HG03442 (cell line): Measurements from ENCODE around the gene HOXA11.

Experiments
- ATAC-seq: cut with Tn5 transposase; IDR thresholded peaks from one replicate; pipeline ENCODE4 v1.9.1; 2021; ENCODE audit warnings: mild to moderate bottlenecking, moderate library complexity; ENCODE audit not compliant: unreplicated experiment

The HOXA11 gene

DNA sequence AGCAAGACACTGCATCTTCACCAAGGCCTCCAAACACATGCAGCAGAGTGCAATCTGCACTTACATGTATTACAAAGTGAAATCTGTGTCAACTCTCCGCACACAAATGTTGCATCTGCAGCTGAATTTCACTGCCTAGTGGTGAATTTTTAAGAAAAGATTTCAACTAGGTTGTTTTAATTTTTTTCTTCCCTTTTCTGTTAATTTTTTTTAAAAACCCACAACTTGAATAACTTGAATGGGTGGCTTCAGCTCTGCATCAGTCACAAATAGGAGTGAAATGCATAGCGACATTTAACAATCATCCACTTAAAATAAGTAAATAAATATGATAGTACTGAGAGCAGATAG lies 8.9 kb upstream of the HOXA11 start:
- no peak for ATAC-seq

DNA sequence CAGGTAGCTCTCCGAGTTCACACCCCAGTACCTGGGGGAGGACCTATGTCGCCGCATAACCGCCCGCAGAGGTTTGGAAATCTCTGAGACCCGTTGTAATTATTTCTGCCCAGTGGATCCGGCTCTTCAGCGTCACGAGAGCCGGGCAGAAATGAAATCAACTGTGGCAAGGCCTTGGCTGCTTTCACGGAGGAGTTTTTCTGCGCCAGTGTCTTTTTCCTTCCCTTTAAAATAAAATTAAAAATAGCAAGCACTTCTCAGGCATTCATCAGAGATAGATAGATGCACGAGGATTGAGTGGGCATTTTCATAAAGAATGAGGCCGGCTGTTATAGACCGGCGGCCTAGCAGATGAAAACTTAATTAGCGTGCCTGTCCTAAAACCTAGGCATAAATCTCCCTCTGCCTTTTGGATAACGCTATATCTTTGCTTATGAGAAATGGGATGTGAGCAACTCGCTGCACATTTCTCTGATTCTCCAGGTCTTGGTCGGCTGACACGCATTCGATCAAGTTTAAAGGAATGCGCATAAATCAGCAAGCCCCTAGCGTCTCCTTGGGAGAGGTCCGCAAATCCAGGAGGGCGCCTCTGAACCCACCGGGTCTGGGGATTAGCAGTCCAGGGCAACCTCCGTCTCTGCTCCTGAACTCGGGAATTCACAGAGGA lies 8.4 kb upstream of the HOXA11 start:
- no peak for ATAC-seq

DNA sequence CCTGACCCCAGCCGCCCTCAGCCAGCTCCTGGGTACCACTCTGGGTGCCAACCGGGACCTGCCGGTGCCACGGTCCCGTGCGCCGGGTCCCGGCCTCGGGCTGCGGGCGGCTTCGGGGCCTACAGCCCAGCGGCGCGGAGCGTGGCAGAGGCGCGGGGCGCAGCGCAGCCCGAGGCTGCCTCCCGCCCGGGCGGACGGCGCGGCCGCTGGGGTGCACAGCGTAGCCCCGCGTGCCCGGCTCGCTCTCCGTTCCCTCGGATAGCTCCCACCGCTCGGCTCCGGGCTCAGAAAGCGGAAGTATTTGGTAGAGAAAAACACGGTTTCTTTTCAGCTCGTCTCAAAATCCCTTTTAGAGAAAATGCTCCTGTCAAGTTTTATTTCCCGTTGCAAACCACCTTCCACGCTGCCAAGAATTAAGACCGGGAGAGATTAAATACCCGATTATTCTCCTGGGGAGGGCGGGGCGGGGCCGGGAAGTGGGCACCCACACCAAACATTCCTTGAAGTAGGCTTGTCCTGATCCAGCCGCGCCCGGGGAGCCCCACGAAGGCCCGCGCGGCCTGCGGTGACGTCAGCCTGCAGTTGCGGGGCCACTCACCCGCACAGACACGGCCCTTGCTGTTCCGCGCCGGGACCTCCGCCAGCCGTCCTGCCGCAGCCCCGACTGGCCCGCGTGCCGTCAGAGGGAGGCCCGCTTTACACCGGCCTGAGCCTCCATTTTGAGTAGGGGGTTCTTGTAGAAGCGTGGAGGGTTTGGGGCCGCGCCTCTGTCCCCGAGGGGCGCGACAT lies 7.7 kb upstream of the HOXA11 start:
- no peak for ATAC-seq

DNA sequence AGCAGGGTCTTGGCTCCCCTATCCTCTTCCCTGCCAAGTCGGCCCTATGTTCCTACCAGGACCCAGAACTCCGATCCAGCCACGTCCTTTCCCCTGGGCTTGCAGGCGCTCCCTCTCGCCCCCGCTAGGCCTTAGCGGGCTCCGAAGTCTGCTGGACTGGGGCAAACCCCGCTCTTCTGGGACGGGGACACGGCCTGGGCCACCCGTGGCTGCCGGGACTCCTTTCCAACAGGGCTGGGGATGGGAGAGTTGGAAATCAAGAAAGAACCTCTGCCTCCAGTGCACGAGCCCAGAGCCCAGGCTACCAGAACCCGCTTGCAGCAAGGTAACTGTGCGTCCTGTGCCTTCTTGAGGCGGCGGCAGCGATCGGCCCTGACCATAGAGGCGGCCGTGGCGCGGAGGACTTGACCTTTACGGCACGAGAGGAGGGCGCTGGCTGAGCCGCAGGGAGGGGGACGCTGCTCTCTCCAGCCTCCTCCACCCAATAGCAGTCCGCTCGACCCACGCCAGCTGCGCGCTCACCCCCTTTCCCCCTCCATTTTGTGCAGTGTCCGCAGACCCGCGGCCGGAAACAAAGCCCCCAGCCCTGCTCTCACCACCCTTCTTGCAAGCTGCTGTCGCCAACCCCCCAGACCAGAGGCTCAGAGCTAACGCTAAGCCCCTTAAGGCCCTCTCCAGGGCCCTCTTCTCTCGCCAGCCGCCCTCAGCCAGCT lies 7.0 kb upstream of the HOXA11 start:
- no peak for ATAC-seq

DNA sequence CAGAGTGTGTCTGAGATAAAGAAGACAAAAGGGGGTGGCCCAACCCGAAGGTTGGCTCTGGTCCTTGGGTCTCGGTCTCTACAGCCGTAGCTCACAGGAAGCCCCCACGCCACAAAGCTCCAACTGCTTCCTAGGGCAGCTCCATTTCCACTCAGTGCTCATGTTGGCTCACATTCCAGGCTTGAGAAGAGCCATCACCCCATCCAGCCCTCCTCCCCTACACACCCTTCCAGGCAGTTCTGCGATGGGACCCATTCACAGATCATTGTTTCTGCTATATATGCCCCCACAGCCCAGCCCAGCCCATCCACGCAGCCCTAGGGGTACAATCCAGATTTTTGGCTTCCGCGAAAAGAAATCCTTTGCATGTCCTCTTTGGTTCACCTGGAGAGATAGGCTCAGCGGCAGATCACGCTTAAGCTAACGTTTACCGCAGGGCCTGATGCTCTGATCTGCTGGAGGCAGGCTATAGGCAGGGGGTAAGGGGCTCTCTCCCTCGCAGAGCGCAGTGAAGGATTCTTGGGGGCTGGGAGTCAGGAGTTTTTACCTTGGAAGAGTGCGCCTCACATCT lies 6.2 kb upstream of the HOXA11 start:
- no peak for ATAC-seq

DNA sequence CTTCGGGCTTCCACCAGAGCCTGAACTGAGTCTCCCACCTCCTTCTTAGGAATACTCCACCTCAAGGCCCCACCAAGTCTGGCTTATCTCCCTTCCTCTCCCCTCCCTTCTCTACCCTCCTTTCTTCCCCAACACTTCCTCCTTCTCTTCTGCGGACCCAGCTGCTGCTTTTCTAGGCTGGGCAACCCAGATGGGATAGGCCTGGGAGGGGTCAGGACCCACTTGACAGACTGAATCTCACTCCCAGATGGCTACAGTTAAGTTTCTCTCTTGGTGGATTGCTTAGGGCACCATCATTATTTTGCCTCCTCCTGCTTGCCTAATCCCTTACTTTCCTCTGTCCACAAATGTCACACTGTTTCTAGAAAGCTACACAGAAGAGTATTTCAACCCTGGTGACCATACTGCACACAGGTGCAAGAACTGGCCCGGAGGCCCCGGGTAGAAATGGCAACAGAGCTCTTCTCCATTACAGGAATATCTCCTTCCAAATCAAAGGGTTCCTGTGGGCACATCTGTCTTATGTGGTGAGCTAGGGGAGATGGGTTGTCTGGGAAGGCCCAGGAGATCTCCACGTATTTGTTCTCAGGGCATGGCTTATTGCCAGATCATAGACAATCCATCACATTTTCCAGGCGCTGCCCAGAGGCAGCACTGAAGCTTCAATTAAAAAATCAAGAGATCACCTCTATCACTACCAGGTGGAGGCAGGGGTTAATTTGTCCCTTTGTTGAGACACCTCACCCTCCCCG lies 5.1 kb upstream of the HOXA11 start:
- no peak for ATAC-seq

DNA sequence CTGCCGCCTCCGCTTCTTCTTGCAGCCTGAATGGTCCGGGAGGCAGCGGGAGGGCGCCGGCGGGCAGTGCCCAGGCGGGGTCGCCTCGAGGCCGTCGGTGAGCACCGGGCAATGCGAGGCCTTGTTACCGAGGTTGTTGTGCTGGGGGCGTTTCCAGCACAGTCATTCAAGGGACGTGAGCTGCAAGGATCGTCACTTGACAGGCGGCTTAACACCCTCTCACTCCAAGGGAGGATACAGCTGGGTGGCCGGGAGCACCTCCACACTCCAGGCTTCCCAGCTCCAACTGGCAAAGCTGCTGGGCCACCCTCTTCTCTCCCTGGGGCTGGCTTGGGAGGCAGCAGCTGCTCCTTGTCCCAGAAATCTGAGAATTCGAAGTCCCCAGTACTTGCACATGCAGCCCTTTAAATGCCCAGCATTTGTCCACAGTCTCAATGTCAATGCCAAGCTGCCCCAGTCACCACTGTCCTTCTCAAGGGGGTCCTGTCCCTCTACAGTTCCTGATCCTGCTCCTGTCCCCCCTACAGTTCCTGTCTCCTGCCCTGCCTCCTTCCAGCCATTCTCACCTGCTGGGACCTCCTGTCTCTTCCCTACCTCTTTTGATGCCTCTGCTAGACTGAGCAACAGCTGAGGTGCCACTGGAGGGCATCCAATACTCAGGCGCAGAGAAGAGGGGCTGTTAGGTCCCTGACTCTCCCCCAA lies 4.4 kb upstream of the HOXA11 start:
- ATAC-seq: no peak

DNA sequence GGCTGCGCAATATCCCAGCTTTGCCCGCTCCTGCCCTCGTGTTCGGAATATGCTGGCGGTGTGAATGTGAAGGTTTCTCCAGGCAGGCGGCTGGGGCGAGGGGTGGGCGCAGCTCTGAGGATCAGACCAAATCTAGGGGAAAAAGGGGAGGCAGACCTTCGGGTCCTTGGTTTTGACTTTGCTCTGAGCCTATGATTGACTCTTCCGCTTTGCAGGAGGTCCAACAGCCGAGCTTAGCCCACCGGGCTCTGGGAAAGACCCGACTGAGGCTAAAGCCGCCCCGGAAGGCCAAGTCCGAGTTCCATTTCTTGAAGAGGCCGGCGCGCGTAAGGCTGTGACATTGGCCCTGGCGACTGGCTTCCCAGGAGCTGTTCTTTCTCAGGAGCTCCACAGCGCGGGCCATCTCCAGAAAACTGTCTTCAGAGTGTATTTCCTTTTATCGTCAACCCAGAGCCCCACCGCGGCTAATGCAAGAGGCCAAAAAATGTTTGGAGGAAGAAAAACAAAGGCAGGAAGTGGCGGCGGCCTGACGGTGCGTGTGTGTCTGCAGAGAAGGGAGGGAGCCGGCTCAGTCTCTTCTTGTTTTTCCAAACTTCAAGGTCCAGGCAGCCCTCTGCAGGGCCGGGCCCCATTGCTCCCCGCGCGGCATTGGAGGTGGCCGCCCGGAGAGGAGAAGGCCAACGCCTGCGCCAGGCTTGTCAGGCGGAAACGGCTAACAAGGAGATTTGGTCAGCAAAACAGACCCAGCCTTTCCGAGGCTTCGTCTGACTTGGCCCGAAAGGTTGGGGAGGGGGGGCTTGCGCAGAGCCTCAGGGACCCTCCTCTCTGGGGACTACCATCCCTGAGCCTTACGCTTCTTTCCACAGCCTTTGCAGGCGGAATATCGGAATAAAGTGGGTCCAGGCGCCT lies 3.6 kb upstream of the HOXA11 start:
- ATAC-seq: no peak

DNA sequence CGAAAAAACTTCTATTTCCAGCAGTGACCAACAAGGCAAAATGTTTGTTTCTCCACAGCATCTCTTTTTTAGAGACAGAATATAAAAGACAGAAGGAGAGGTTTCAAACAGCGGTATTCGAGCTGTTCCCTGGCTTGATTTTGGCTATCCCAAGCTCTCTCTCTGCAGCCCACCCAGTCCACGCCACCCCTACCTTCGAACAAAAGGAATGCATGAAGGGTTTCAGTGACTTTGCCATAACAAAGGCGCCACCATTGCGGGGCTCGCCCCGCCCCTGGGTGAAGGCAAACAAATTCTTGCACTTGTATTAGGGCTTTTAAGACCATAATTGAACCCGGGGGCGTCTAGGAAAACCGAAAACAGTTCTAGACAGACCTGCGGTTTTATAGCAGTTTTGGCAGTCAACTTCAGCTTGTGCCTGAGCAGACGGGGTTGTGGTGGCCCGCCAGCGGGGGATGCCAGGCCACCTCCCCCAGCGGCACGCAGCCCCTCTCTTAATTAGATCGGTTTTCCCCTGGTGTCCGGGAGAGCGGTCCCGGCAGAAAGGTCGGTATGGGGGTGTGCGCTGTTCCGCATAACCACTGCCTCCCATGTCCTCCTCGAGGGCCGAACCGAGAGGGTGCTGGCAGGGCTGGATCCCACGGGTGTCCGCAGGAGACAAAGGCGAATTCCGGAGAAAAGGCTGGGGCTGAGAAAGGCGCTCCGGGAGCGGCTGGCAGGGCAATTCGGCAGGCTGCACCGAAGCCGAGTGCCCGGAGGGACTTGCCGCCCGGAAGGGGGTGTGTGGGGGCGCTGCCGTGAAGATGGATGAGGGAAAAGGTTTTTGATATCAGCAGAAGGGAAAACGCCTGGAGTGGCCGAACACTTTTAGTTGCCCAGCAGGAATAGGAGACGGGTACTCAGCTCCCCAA lies 2.7 kb upstream of the HOXA11 start:
- ATAC-seq: no peak

DNA sequence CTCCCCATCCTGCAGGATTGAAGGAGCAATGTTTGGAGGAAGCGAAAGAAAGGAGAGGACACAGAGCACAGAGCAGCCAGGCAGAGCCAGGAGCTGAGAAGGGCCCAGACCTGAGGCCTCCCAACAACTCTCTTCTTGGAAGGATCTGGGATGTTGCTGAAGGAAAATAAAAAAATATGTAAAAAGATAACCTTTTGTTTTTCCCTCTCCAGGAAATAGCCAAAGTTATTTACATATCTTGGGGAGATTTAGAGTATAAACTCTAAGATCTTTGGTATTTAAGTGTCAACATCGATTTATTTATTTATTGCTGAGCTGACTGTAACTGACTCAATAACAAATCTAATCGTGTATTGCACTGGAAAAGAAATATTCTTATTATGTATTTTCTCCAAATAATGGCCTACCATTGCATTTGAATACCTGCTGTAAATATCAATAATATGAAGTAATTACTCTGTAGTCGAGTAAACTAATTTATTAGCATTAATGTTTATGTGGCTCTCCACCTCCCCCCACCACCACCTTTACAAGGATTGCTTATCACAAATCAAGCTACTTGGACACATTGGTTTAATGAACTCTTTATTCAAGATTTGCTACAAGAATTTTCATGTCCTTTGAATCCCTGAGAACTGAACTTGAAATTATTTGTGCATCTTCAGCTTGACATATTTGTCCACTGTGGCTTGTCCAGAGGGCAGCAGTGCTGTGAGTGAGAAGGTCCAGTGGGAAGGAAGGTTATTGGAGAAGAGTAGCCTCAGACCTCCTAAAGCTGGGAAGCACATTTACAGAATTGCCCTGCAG lies 1.8 kb upstream of the HOXA11 start:
- no peak for ATAC-seq

DNA sequence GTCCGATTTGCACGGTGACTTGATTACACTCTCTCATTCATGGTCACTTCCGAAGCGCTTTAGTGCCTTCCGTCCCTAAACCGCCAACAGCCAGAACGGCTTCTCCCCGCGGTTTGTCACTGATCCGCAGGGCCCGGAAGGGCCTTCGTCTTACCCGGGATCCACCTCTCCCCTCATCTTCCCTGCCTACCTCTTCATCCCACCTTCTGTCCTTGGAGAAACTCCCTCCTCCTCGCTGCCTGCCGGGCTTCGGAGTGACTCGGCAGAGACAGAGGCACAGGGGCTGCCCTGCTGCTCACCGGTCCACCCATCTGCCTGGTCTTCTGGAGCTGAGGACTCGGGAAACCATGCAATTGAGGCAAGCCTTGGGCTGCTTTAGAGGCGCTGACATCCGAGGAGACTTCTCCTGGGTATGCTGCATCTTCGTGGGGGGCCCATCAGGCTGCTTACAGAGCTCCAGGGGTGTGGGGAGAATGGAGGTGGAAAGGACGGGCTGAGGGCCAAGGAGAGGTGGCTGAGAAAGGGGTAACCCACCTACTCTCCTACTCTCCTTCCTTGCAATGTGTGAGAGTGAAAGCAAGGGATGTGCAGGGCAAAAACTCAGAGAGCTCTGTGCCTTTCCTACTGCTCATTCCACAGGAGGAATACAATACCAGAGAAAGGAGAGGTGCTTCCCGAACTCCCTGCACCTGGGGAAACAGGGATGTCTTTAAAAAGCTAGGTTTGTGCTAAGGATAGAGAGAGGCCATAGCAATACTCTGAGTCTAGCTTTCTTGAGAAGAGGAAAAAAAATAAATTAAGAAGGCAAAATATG lies 1.0 kb upstream of the HOXA11 start:
- ATAC-seq: no peak

DNA sequence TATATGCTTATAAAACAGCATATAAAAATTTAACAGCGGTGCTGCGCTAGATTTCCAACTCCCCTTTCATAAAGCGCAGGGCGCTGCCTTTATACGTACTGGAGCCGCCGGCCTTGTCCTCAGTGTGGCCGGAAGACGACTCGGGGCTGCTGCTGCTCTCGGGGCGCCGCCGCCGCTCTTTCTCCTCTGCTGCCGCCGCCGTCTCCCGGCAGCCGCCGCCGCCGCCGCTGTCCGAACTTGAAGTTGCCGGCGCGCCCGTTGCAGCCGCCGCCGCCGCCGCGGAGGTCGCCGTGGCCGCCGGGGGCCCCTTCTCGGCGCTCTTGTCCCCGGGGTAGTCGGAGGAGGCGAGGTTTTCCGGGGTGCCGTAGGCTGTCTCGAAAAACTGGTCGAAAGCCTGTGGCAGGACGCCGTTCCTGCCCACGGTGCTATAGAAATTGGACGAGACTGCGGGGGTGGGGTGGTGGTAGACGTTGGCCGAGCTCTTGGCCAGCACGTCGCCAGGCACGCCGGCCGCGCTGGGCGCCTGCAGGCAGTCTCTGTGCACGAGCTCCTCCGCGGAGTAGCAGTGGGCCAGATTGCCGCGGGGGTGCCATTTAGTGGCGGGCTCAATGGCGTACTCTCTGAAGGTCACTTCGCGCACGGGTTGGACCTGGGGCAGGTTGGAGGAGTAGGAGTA lies 557 bp downstream of the HOXA11 start:
- no peak for ATAC-seq

DNA sequence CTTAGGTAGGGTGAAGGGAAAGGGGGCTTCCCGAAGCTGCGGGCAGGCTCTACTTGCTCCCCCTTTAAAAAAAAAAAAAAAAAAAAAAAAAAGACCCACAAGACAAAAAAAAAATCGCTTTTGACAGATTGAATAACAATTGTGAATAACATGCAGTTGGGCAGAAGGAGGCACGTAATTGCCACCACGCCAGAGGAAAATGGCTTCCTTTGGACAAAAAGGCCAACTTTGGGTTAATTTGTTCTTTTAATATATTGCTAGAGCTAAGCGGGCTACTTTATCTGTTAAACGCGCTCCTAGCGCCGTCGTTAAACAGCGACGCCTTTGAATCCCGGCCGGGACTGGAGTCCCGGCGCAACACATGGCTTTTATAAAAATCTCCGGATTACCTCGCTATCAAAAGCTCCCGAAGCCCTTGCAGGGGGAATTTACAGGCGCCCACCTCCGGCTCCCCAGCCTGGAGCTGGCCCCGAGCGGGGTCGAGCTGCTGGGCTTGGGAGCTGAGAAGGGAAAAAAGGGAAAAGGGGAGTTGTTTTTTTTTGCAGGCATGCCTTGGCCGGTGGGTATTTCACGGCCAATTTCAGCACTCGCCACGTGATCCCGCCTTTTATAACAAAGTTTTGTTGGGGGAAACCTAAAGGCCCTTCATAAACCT lies 1.2 kb downstream of the HOXA11 start:
- no peak for ATAC-seq

DNA sequence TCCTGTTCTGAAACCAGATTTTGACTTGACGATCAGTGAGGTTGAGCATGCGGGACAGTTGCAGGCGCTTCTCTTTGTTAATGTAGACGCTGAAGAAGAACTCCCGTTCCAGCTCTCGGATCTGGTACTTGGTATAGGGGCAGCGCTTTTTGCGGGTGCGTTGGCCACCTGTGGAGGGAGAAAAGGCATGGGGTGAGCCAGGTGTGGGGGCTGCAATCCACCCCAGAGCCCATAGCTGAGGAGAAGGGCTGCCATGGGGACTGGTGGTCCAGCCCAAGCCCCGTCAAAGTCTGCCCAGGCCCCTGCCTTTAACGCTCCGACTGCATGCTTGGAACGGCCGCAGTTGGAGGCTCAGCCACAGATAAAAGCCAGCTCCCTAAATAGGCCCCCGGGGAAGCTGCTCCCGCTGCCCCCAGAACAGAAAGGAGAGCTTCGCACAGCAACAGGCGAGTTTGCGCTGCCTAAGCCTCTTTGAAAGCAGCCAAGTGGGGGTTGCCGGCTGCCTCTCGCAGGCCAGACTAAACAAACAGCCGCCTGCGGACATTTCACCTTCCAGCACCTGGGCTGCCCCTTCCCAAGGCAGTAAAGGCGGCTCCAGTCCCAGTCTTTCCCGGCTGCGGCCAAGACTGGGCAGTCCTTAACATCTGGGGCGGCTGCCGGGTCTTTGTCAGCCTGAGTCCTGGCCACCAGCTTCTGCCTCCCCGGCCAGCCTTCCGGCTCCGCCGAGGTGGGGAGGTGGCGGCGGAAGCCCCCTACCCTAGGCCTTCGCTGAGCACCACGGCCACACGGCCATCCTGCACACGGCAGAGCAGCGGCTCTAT lies 2.0 kb downstream of the HOXA11 start:
- ATAC-seq: no peak
